Body of pancreas (tissue), 4 donors: ENCODE results near the gene GRN. TPM values are rescaled to one million over a fixed set of nuclear protein-coding genes. Genes with fewer than 3 reads are reported as not detected.

ENCODE experiments used
- ATAC-seq: fragments of 150-250 bp; one replicate; pipeline ENCODE4 v1.9.1; 2016
- DNase-seq, 4 donors: peaks; one replicate each; pipeline ENCODE4 v3.0.0-alpha.2; 2019
- H3K27ac ChIP-seq, 4 donors: fragments of 200-600 bp; sonication (generic); 1 replicate in 3 of 4; 2 replicates in 1 of 4; pipeline versions ENCODE4 v1.5.1 to v1.6.1; 2016 to 2019; ENCODE audit warnings: mild to moderate bottlenecking in 1 of 4, mixed read lengths in 1 of 4, moderate library complexity in 1 of 4
- H3K27me3 ChIP-seq, 2 donors: fragments of 200-600 bp; sonication (generic); one replicate each; pipeline ENCODE4 v1.6.0; 2016; ENCODE audit warnings: mild to moderate bottlenecking in 1 of 2
- H3K36me3 ChIP-seq, 2 donors: fragments of 200-600 bp; sonication (generic); replicated peaks in 1 of 2; 2 replicates each; pipeline ENCODE4 v1.5.1; 2016; ENCODE audit warnings: low read depth in 2 of 2; ENCODE audit not compliant: insufficient read depth in 1 of 2
- H3K4me1 ChIP-seq: fragments of 200-600 bp; sonication (generic); one replicate; pipeline ENCODE4 v1.6.0; 2016
- H3K4me3 ChIP-seq, 2 donors: fragments of 200-600 bp; sonication (generic); 1 replicate in 1 of 2; 2 replicates in 1 of 2; pipeline ENCODE4 v1.5.1; 2016 to 2019
- H3K9me3 ChIP-seq, 3 donors: fragments of 200-600 bp; sonication (generic); 1 replicate in 2 of 3; 2 replicates in 1 of 3; pipeline ENCODE4 v1.5.1; 2016
- POLR2A ChIP-seq, 3 donors: fragments of 450-650 bp; IDR thresholded peaks; one replicate each; pipeline ENCODE4 v1.6.1; 2016; ENCODE audit warnings: antibody characterized with exemption in 3 of 3, mild to moderate bottlenecking in 2 of 3
- WGBS, 2 donors: methylation state at CpG; one replicate each; pipeline ENCODE4 v1.1.5; 2017; 5-methylcytosine and 5-hydroxymethylcytosine counted together
- intact Hi-C: fragments of 100-400 bp; cut with DNase I; formaldehyde crosslinking; loops from one replicate; pipeline ENCODE4 v1.15.1; 2023
- total RNA-seq, 2 donors: library from RNA; depleted of rRNA; stranded (reverse); fragments of >200 nt; gene quantifications; one replicate each; pipeline ENCODE4 v1.1.0, GENCODE V29; 2016
- TF ChIP-seq, protein P1 (sequence below), 7 experiments: fragments of 450-650 bp in 4 of 7; fragments of 200-600 bp in 3 of 7; sonication (generic) in 3 of 7; IDR thresholded peaks; one replicate each; pipeline ENCODE4 v1.5.1; 2016 to 2019; ENCODE audit warnings: antibody characterized with exemption in 7 of 7

The GRN gene
- total RNA-seq, 2 donors from 2014 or later = 119 to 153 TPM

DNA sequence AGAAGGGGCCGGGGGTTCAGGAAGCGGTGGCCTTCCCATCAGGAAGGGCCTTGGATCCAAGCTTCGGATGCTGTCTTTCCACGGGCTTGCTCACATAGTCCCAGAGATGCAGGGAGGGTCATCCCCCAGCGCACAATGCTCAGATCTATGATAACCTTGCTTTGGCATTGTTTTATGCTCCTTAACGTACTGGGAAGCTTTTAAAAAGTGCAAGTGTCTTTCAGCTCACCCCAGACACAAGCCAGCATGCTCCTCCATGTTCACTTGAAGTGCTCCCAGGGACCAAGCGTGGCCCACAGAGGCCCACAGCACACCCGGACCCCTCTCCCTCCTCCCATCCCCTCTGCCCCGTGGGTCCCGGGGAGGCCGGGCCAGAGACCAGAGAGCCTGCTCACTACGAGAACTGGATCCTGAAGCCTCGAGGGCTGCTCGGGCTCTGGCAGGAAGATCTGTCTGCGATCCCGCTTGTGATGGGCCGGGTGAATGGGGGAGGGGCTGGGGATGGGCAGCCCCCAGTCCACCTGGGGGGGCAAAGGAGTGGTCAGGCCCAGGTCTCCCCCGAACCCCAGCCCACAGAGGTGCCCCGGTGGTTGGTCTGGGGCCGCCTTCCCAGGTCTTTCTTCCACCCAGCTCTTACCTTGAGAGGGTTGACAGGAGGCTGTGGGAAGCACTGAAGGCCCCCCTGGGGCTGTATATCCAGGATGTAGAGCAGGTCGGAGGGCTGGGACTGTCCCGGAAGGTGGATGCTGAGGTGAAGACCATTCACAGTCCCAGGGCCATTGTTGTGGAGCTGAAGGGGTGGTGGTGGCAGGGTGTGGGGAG, 30.3 kb downstream of the GRN start:
- no peaks in the 10 kb centered on the region for H3K36me3 ChIP-seq
- 52 to 60% methylated on average over 2 to 18 of the region's 22 CpGs for WGBS, 2 donors
- no peak overlapping the region for H3K4me3 ChIP-seq
- TF ChIP-seq POLR2A (IDR thresholded peaks at IDR 0.05) = no peak
- TF ChIP-seq, protein P1, sequence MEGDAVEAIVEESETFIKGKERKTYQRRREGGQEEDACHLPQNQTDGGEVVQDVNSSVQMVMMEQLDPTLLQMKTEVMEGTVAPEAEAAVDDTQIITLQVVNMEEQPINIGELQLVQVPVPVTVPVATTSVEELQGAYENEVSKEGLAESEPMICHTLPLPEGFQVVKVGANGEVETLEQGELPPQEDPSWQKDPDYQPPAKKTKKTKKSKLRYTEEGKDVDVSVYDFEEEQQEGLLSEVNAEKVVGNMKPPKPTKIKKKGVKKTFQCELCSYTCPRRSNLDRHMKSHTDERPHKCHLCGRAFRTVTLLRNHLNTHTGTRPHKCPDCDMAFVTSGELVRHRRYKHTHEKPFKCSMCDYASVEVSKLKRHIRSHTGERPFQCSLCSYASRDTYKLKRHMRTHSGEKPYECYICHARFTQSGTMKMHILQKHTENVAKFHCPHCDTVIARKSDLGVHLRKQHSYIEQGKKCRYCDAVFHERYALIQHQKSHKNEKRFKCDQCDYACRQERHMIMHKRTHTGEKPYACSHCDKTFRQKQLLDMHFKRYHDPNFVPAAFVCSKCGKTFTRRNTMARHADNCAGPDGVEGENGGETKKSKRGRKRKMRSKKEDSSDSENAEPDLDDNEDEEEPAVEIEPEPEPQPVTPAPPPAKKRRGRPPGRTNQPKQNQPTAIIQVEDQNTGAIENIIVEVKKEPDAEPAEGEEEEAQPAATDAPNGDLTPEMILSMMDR (IDR thresholded peaks at IDR 0.05) = no peak
- H3K27ac ChIP-seq = no peak overlapping the region
- no peaks in the 10 kb centered on the region for H3K27me3 ChIP-seq
- H3K4me1 ChIP-seq = no peaks in the 10 kb centered on the region
- no peaks in the 10 kb centered on the region for H3K9me3 ChIP-seq
- ATAC-seq (no peak), DNase-seq (no peak)
- intact Hi-C loops = no loop called here

DNA sequence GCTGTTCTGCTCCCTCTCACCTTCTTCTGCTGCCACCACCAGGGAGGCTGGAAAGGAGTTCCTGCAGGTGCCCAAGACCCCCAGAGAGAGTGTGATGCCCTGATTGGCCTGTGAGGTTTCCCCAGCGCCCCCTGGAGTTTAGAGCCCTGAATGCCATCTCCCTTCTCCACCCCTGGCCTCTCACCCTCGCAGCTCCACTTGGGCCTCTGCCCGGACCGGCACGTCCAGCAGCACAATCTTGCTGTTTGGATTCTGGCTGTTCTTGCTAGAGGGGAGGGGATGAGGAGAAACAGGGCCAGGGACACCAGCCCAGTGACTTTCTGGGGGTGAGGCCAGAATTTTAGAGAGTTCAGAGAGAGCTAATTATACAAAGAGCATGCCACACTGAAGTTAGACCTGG, 31.0 kb downstream of the GRN start:
- ATAC-seq = no peak
- 8 to 11% methylated on average over 5 of the region's 5 CpGs for WGBS, 2 donors
- intact Hi-C loops = no loop called here
- no peaks in the 10 kb centered on the region for H3K36me3 ChIP-seq
- H3K4me3 ChIP-seq = no peak overlapping the region
- TF ChIP-seq, protein P1 (IDR thresholded peaks at IDR 0.05) = peak in 1 of 7 experiments; percentile 11
- no peak for TF ChIP-seq POLR2A (IDR thresholded peaks at IDR 0.05)
- no peak for DNase-seq
- H3K27ac ChIP-seq = no peak overlapping the region
- H3K9me3 ChIP-seq = no peaks in the 10 kb centered on the region
- H3K4me1 ChIP-seq = no peaks in the 10 kb centered on the region
- no peaks in the 10 kb centered on the region for H3K27me3 ChIP-seq

DNA sequence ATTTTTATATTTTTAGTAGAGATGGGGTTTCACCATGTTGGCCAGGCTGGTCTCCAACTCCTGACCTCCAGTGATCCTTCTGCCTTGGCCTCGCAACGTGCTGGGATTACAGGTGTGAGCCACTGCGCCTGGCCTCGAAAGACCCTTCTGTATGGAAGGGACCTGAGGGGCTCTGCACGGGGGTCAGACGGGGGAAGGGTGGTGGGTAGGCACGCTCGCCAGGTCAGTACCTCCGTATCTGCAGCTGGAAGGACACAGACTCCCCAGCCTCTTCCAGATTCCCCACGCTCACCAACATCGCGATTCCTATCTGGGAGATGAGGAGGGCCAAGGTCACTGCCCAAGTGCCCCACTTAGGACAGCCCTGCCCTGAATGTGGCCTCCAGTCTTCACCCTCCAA, 31.7 kb downstream of the GRN start:
- Histone ChIP-seq H3K9me3 (no peaks in the 10 kb centered on the region), H3K27me3 (no peaks in the 10 kb centered on the region), H3K4me3 (no peak overlapping the region), H3K4me1 (no peaks in the 10 kb centered on the region), H3K27ac (no peak overlapping the region), H3K36me3 (no peaks in the 10 kb centered on the region)
- intact Hi-C loops = no loop called here
- WGBS, 2 donors = 60 to 63% methylated on average over 7 to 12 of the region's 12 CpGs
- DNase-seq = no peak
- no peak for ATAC-seq
- no peak for TF ChIP-seq POLR2A (IDR thresholded peaks at IDR 0.05)
- TF ChIP-seq, protein P1 (IDR thresholded peaks at IDR 0.05) = no peak

DNA sequence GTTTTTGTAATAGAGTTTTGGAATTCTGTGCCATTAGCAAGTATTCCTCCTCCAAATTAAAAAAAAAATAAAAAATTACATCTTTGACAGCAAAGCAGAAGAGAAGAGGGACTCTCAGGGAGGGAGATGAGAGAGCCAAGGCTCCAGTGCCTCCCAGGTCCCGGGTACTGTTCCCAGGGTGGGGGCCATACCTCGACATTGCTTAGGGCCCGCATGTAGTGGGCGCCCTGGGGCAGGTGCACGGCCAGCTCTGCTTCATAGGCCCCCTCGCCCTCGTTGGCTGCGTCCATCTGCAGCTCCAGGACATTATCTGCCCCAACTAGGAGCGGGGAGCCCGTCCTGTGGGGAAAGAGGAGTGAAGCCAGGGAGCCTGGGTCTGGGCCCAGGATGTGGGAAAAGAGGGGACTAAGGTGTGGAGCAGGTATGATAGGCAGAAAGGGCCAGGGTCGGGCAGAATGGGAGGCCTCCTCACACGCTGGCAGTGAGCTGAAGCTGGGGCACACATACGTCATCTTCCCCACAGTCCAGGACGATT, 33.1 kb downstream of the GRN start:
- DNase-seq = no peak
- intact Hi-C loops = no loop called here
- no peaks in the 10 kb centered on the region for H3K9me3 ChIP-seq
- H3K27me3 ChIP-seq = no peaks in the 10 kb centered on the region
- no peak for ATAC-seq
- TF ChIP-seq, protein P1 (IDR thresholded peaks at IDR 0.05) = no peak
- TF ChIP-seq POLR2A (IDR thresholded peaks at IDR 0.05) = no peak
- H3K36me3 ChIP-seq = no peaks in the 10 kb centered on the region
- no peak overlapping the region for H3K27ac ChIP-seq
- WGBS, 2 donors = 82 to 84% methylated on average over 13 to 14 of the region's 14 CpGs
- H3K4me3 ChIP-seq = no peak overlapping the region
- no peaks in the 10 kb centered on the region for H3K4me1 ChIP-seq
